HCT116 (cell line): ENCODE results near the gene TRRAP. TPM values are rescaled to one million over a fixed set of nuclear protein-coding genes. Genes with fewer than 3 reads are reported as not detected.

ENCODE experiments used
- ATAC-seq: fragments of 200-7000 bp; cut with Tn5 transposase; 2 replicates; pipeline ENCODE4 v1.9.1; 2020; ENCODE audit warnings: mild to moderate bottlenecking, moderate library complexity
- BruUV-seq: library from RNA; stranded (reverse); fragments of 400-500 nt; replicated peaks from 2 replicates; lab custom pipeline; 2021; lab: Mats Ljungman, UMichigan
- CTCF ChIA-PET: fragments of 300-600 bp; sonication (Branson Sonifier 250); formaldehyde crosslinking; loops from one replicate; lab custom pipeline; 2021; ENCODE audit warnings: antibody characterized with exemption; lab: Charles Lee
- POLR2A ChIA-PET: fragments of 300-600, 350-600 bp; sonication (Branson Sonifier 250); formaldehyde crosslinking; loops from one replicate; lab custom pipeline; 2021; ENCODE audit warnings: antibody characterized with exemption; lab: Charles Lee
- RAD21 ChIA-PET, 2 experiments: fragments of 300-600 bp; sonication (Branson Sonifier 250); formaldehyde crosslinking; loops; one replicate each; lab custom pipeline; 2023; ENCODE audit warnings: low total read pairs in 2 of 2; ENCODE audit not compliant: uncharacterized antibody in 2 of 2, unreplicated experiment in 2 of 2, low non-redundant PET in 1 of 2; lab: Charles Lee
- DNase-seq: peaks from one replicate; pipeline ENCODE4 v3.0.0-alpha.2; 2010; ENCODE audit warnings: low read depth, low spot score
- H2AFZ ChIP-seq: fragments of 200-600 bp; shearing (Covaris generic), sonication (generic); 2 replicates; pipeline ENCODE4 v1.6.1; 2017; ENCODE audit warnings: low read depth, mixed run types, mixed read lengths, antibody characterized with exemption, low read length; ENCODE audit not compliant: poor library complexity, severe bottlenecking
- H3K27ac ChIP-seq: 2 replicates; pipeline ENCODE4 v1.5.1; 2012; ENCODE audit warnings: low read depth, low read length
- H3K27me3 ChIP-seq: fragments of 200-600 bp; sonication (generic); 2 replicates; pipeline ENCODE4 v1.6.1; 2016; ENCODE audit warnings: mixed run types, low read length, mixed read lengths; ENCODE audit not compliant: insufficient read depth
- H3K36me3 ChIP-seq, 2 experiments: fragments of 200-500 bp in 1 of 2; fragments of 200-600 bp in 1 of 2; sonication (Bioruptor generic) in 1 of 2; sonication (generic) in 1 of 2; 2 replicates each; pipeline versions ENCODE4 v1.5.1 to v1.6.1; 2014 to 2016; ENCODE audit warnings: low read length in 2 of 2, inconsistent platforms in 1 of 2, mixed read lengths in 1 of 2, mixed run types in 1 of 2; ENCODE audit not compliant: insufficient read depth in 2 of 2, control insufficient read depth in 1 of 2
- H3K4me1 ChIP-seq, 2 experiments: fragments of 200-600 bp in 1 of 2; sonication (generic) in 1 of 2; 2 replicates each; pipeline versions ENCODE4 v1.5.1 to v1.6.1; 2012 to 2017; ENCODE audit warnings: low read length in 2 of 2, inconsistent platforms in 1 of 2, mild to moderate bottlenecking in 1 of 2, mixed read lengths in 1 of 2, mixed run types in 1 of 2, moderate library complexity in 1 of 2; ENCODE audit not compliant: insufficient read depth in 2 of 2, control insufficient read depth in 1 of 2
- H3K4me2 ChIP-seq: fragments of 200-600 bp; sonication (generic); 2 replicates; pipeline ENCODE4 v1.6.1; 2017; ENCODE audit warnings: mixed run types, low read length, mixed read lengths
- H3K4me3 ChIP-seq, 2 experiments: fragments of 200-600 bp in 1 of 2; sonication (generic) in 1 of 2; replicated peaks in 1 of 2; 2 replicates each; pipeline ENCODE4 v1.5.1; 2011 to 2016; ENCODE audit warnings: low read length in 2 of 2, control low read depth in 1 of 2, low read depth in 1 of 2, mild to moderate bottlenecking in 1 of 2, mixed read lengths in 1 of 2, mixed run types in 1 of 2
- H3K79me2 ChIP-seq: fragments of 200-600 bp; sonication (generic); 2 replicates; pipeline ENCODE4 v1.6.1; 2017; ENCODE audit warnings: mild to moderate bottlenecking, mixed run types, low read length, moderate library complexity, mixed read lengths; ENCODE audit not compliant: insufficient read depth
- H3K9ac ChIP-seq: fragments of 200-600 bp; sonication (generic); 2 replicates; pipeline ENCODE4 v1.6.1; 2016; ENCODE audit warnings: low read length, mixed read lengths
- H3K9me2 ChIP-seq: fragments of 200-600 bp; sonication (generic), shearing (Covaris generic); 2 replicates; pipeline ENCODE4 v1.6.1; 2017; ENCODE audit warnings: mixed run types, mild to moderate bottlenecking, moderate library complexity; ENCODE audit not compliant: insufficient read depth
- H3K9me3 ChIP-seq, 2 experiments: fragments of 200-500 bp in 1 of 2; fragments of 200-600 bp in 1 of 2; sonication (Bioruptor generic) in 1 of 2; sonication (generic) in 1 of 2; 2 replicates each; pipeline ENCODE4 v1.6.1; 2014 to 2017; ENCODE audit warnings: low read length in 2 of 2, mixed read lengths in 2 of 2, inconsistent platforms in 1 of 2, low read depth in 1 of 2, mild to moderate bottlenecking in 1 of 2, mixed run types in 1 of 2, moderate library complexity in 1 of 2; ENCODE audit not compliant: control insufficient read depth in 1 of 2, insufficient read depth in 1 of 2
- H4K20me1 ChIP-seq: fragments of 200-600 bp; sonication (generic), shearing (Covaris generic); 2 replicates; pipeline ENCODE4 v1.6.1; 2017; ENCODE audit warnings: mixed run types, mild to moderate bottlenecking, moderate library complexity; ENCODE audit not compliant: insufficient read depth
- CEBPB ChIP-seq: IDR thresholded peaks from 2 replicates; pipeline ENCODE4 v1.6.1; 2012; ENCODE audit warnings: low read depth
- CTCF ChIP-seq, 3 experiments: fragments of 200-600 bp in 1 of 3; sonication (generic) in 1 of 3; IDR thresholded peaks in 2 of 3; conservative IDR thresholded peaks in 1 of 3; 2 replicates each; pipeline ENCODE4 v1.5.1; 2012 to 2017; ENCODE audit warnings: low read depth in 2 of 3, low read length in 2 of 3, antibody characterized with exemption in 1 of 3, borderline replicate concordance in 1 of 3, control low read depth in 1 of 3, mild to moderate bottlenecking in 1 of 3, mixed read lengths in 1 of 3, mixed run types in 1 of 3, moderate library complexity in 1 of 3; ENCODE audit not compliant: insufficient read depth in 1 of 3
- MAX ChIP-seq: IDR thresholded peaks from 2 replicates; pipeline ENCODE4 v1.6.1; 2012
- POLR2A ChIP-seq: IDR thresholded peaks from 2 replicates; pipeline ENCODE4 v1.7.0; 2011; ENCODE audit warnings: borderline replicate concordance; ENCODE audit not compliant: insufficient read depth, insufficient read length; ENCODE audit errors: extremely low read depth
- POLR2AphosphoS5 ChIP-seq: IDR thresholded peaks from 2 replicates; pipeline ENCODE4 v1.6.1; 2011; ENCODE audit warnings: mild to moderate bottlenecking, low read depth, low read length, moderate library complexity
- RAD21 ChIP-seq: IDR thresholded peaks from 2 replicates; pipeline ENCODE4 v1.6.1; 2012; ENCODE audit warnings: low read depth, mild to moderate bottlenecking
- ZBTB33 ChIP-seq: IDR thresholded peaks from 2 replicates; pipeline ENCODE4 v1.6.1; 2011; ENCODE audit warnings: mild to moderate bottlenecking, low read length, moderate library complexity; ENCODE audit not compliant: insufficient replicate concordance; ENCODE audit errors: extremely low read depth
- ZNF274 ChIP-seq: fragments of 200-500 bp; sonication (Bioruptor generic); IDR thresholded peaks from 2 replicates; pipeline ENCODE4 v1.6.1; 2014; ENCODE audit warnings: mild to moderate bottlenecking, low read depth, low read length, inconsistent platforms
- intact Hi-C: fragments of 100-400 bp; cut with micrococcal nuclease; formaldehyde crosslinking; loops from 2 replicates; pipeline ENCODE4 v1.10.0; 2022
- total RNA-seq: library from RNA; stranded (reverse); gene quantifications from one replicate; pipeline ENCODE4 v1.2.1, GENCODE V29; 2021; ENCODE audit not compliant: unreplicated experiment

Gene TRRAP
- total RNA-seq, 1 experiment from 2014 or later: 44.5 TPM

- TF ChIP-seq ZBTB33 (no peak), POLR2AphosphoS5 (no peak), ZNF274 (no peak), MAX (no peak)
Observed at GRCh38 chr7:98990356-98990755, 112.0 kb downstream of the TRRAP start (continued).

- ChIA-PET POLR2A (no interaction called here), RAD21 (no interaction called here), CTCF (no interaction called here)
- ATAC-seq (no peak), DNase-seq (no peak)
- H3K4me3 ChIP-seq: no peak overlapping the region
- H3K9me3 ChIP-seq: no peaks in the 10 kb centered on the region
- intact Hi-C loops: no loop called here
- H3K4me2 ChIP-seq: no peak overlapping the region
- no TSS peak for BruUV-seq
- H3K27ac ChIP-seq: no peak overlapping the region
- H3K9me2 ChIP-seq: no peaks in the 10 kb centered on the region
- H3K9ac ChIP-seq: no peak overlapping the region
- H2AFZ ChIP-seq: no peak overlapping the region
- no peak for TF ChIP-seq CEBPB
- TF ChIP-seq POLR2A: no peak
- no peak for TF ChIP-seq MAX
- no peak for TF ChIP-seq CTCF (IDR thresholded peaks at IDR 0.05 in 2 of 3, conservative IDR thresholded peaks at IDR 0.05 in 1 of 3; ENCODE audit: borderline replicate concordance in 1 of 3, insufficient read depth in 1 of 3, low read depth in 2 of 3, low read length in 2 of 3)
- no peak for TF ChIP-seq RAD21
- H3K36me3 ChIP-seq: peaks cover 45 to 62% of the 10 kb centered on the region in 2 experiments
- H3K4me1 ChIP-seq: no peaks in the 10 kb centered on the region
- H3K79me2 ChIP-seq: 0 out of 2 replicates have a peak, but pooled peaks cover 3% of the 10 kb centered on the region
- no peaks in the 10 kb centered on the region for H3K27me3 ChIP-seq
- H4K20me1 ChIP-seq: no peaks in the 10 kb centered on the region
Observed at GRCh38 chr7:98991141-98991540, 112.8 kb downstream of the TRRAP start.
